ENCODE data around the gene RRAGB. TPM values are rescaled to one million over a fixed set of nuclear protein-coding genes. Genes with fewer than 3 reads are reported as not detected.
"Not testable (repeated sequence)": the region's sequence is repeated elsewhere in the genome, so short reads cannot be mapped to it uniquely, and the experiment has no call there.

RRAGB gene
- total RNA-seq, 1 donor from 2014 or later, result 15.3 TPM

GRCh38 chrX:55767100-55767499 is 49.6 kb downstream of the RRAGB start:
- Mint-ChIP-seq H3K4me3 (no peak overlapping the region), H3K27me3 (no peaks in the 10 kb centered on the region), H3K9me3 (peaks cover 3% of the 10 kb centered on the region), H3K27ac (no peak overlapping the region), H3K36me3 (ENCODE audit: low read depth) (peaks cover 35% of the 10 kb centered on the region), H3K4me1 (no peaks in the 10 kb centered on the region)
- ChIA-PET POLR2A (no interaction called here), CTCF (no interaction called here)
- ATAC-seq (ENCODE audit: low read depth), result no peak
- intact Hi-C loops (cut with micrococcal nuclease), result no loop called here
- no peak for TF ChIP-seq CTCF (IDR thresholded peaks at IDR 0.05)
- DNase-seq, result no peak

GRCh38 chrX:55774419-55774818 is 56.9 kb downstream of the RRAGB start:
- ATAC-seq (ENCODE audit: low read depth); intact Hi-C loops (cut with micrococcal nuclease); H3K4me3 Mint-ChIP-seq; POLR2A ChIA-PET; H3K9me3 Mint-ChIP-seq; DNase-seq; H3K4me1 Mint-ChIP-seq; H3K27ac Mint-ChIP-seq; H3K27me3 Mint-ChIP-seq; CTCF ChIA-PET: not testable (repeated sequence)
- peaks cover 38% of the 10 kb centered on the region for H3K36me3 Mint-ChIP-seq (ENCODE audit: low read depth)

GRCh38 chrX:55777596-55777995 is 60.0 kb downstream of the RRAGB start:
- ChIA-PET CTCF (no interaction called here), POLR2A (no interaction called here)
- H3K27me3 Mint-ChIP-seq, result no peaks in the 10 kb centered on the region
- H3K27ac Mint-ChIP-seq, result no peak overlapping the region
- TF ChIP-seq CTCF (IDR thresholded peaks at IDR 0.05), result no peak
- H3K4me1 Mint-ChIP-seq, result no peaks in the 10 kb centered on the region
- intact Hi-C loops (cut with micrococcal nuclease), result no loop called here
- peaks cover 2% of the 10 kb centered on the region for H3K9me3 Mint-ChIP-seq
- no peak for ATAC-seq (ENCODE audit: low read depth)
- H3K36me3 Mint-ChIP-seq (ENCODE audit: low read depth), result peaks cover 20% of the 10 kb centered on the region
- no peak for DNase-seq
- no peak overlapping the region for H3K4me3 Mint-ChIP-seq

- ATAC-seq (ENCODE audit: low read depth) (no peak), DNase-seq (no peak)
- no peak for TF ChIP-seq CTCF (IDR thresholded peaks at IDR 0.05)
- intact Hi-C loops (cut with micrococcal nuclease), result no loop called here
- ChIA-PET POLR2A (no interaction called here), CTCF (no interaction called here)
- no peak overlapping the region for H3K27ac Mint-ChIP-seq
- H3K4me1 Mint-ChIP-seq, result no peaks in the 10 kb centered on the region
- no peaks in the 10 kb centered on the region for H3K27me3 Mint-ChIP-seq
- peaks cover 18% of the 10 kb centered on the region for H3K36me3 Mint-ChIP-seq (ENCODE audit: low read depth)
- peaks cover 2% of the 10 kb centered on the region for H3K9me3 Mint-ChIP-seq
- no peak overlapping the region for H3K4me3 Mint-ChIP-seq
Observed at GRCh38 chrX:55778322-55778721, 60.8 kb downstream of the RRAGB start.

GRCh38 chrX:55783723-55784122 is 66.2 kb downstream of the RRAGB start:
- intact Hi-C loops (cut with micrococcal nuclease), result no loop called here
- Mint-ChIP-seq H3K27me3 (no peaks in the 10 kb centered on the region), H3K4me3 (no peak overlapping the region), H3K27ac (no peak overlapping the region), H3K4me1 (peaks cover 3% of the 10 kb centered on the region), H3K9me3 (peaks cover 2% of the 10 kb centered on the region), H3K36me3 (ENCODE audit: low read depth) (no peaks in the 10 kb centered on the region)
- POLR2A ChIA-PET, result no interaction called here
- CTCF ChIA-PET, result no interaction called here
- ATAC-seq (ENCODE audit: low read depth) (no peak), DNase-seq (no peak)
- TF ChIP-seq CTCF (IDR thresholded peaks at IDR 0.05), result no peak

- no peak for ATAC-seq (ENCODE audit: low read depth)
- Mint-ChIP-seq H3K4me1 (peaks cover 3% of the 10 kb centered on the region), H3K4me3 (no peak overlapping the region), H3K36me3 (ENCODE audit: low read depth) (no peaks in the 10 kb centered on the region), H3K27ac (no peak overlapping the region), H3K27me3 (no peaks in the 10 kb centered on the region), H3K9me3 (no peaks in the 10 kb centered on the region)
- POLR2A ChIA-PET, result no interaction called here
- CTCF ChIA-PET, result no interaction called here
- no peak for TF ChIP-seq CTCF (IDR thresholded peaks at IDR 0.05)
- DNase-seq, result no peak
- intact Hi-C loops (cut with micrococcal nuclease), result no loop called here
Observed at GRCh38 chrX:55787063-55787462, 69.5 kb downstream of the RRAGB start.

Data from activated B cell treated with CpG ODN at 0.5 μM for 24 hours (primary cell).